K562 (cell line): ENCODE results near the gene POLN. TPM values are rescaled to one million over a fixed set of nuclear protein-coding genes. Genes with fewer than 3 reads are reported as not detected.
A peak's percentile ranks its signal among the peaks of the same experiment; 100 is the strongest.

Experiments
- CBX3 ChIP-seq, 2 experiments: IDR thresholded peaks; 1 replicate in 1 of 2; 2 replicates in 1 of 2; pipeline ENCODE4 v1.6.1; 2012; ENCODE audit warnings: inconsistent platforms in 2 of 2, low read length in 2 of 2, borderline replicate concordance in 1 of 2, control low read depth in 1 of 2
- CBX5 ChIP-seq: IDR thresholded peaks from 2 replicates; pipeline ENCODE4 v1.6.1; 2014; ENCODE audit warnings: low read depth, borderline replicate concordance
- E2F4 ChIP-seq: sonication (generic); formaldehyde crosslinking; IDR thresholded peaks from 2 replicates; pipeline ENCODE4 v1.8.0; 2022; ENCODE audit warnings: mild to moderate bottlenecking, low read depth, missing genetic modification reagents
- HES1 ChIP-seq: fragments of 450-650 bp; IDR thresholded peaks from 2 replicates; pipeline ENCODE4 v1.6.1; 2016; ENCODE audit warnings: low read depth, mild to moderate bottlenecking, moderate library complexity
- NBN ChIP-seq: fragments of 450-650 bp; IDR thresholded peaks from 2 replicates; pipeline ENCODE4 v1.6.1; 2016; ENCODE audit warnings: low read depth, mild to moderate bottlenecking
- TBP ChIP-seq: optimal IDR thresholded peaks from 2 replicates; pipeline ENCODE3; 2011; ENCODE audit warnings: low read depth, low read length, improper control_type of control experiment
- TEAD4 ChIP-seq, 2 experiments: sonication (generic) in 1 of 2; formaldehyde crosslinking in 1 of 2; IDR thresholded peaks; 2 replicates each; pipeline versions ENCODE4 v1.6.1 to v1.8.0; 2012 to 2022; ENCODE audit warnings: borderline replicate concordance in 1 of 2, inconsistent platforms in 1 of 2, low read length in 1 of 2, mild to moderate bottlenecking in 1 of 2, missing genetic modification reagents in 1 of 2
- ZNF280A ChIP-seq: fragments of 450-650 bp; IDR thresholded peaks from 2 replicates; pipeline ENCODE4 v1.6.1; 2018; ENCODE audit warnings: mild to moderate bottlenecking, low read depth; ENCODE audit not compliant: partially characterized antibody
- polyA plus RNA-seq, 8 experiments: library from polyadenylated mRNA; depleted of rRNA in 4 of 8; stranded (reverse) in 5 of 8; unstranded in 3 of 8; fragments of >200 nt; fragmentation: Nextera tagmentation in 2 of 8; fragmentation: Illumina TruSeq in 1 of 8; extraction: Ambion mirVana in 2 of 8; extraction: Trizol in 1 of 8; gene quantifications; 2 replicates each; pipeline versions ENCODE4 v1.2.1 to v1.2.3, GENCODE V29; 2011 to 2014; ENCODE audit warnings: inconsistent platforms in 1 of 8, missing spikeins in 1 of 8
- total RNA-seq, 7 experiments: library from RNA; depleted of rRNA in 6 of 7; stranded (reverse); fragments of >200 nt in 6 of 7; fragmentation: Illumina TruSeq in 2 of 7; extraction: Trizol in 2 of 7; gene quantifications; 2 replicates each; pipeline versions ENCODE4 v1.2.1 to v1.2.3, GENCODE V29; 2011 to 2021; ENCODE audit warnings: low replicate concordance in 1 of 7
- TF ChIP-seq, protein P1 (sequence below): fragments of 450-650 bp; IDR thresholded peaks from 2 replicates; pipeline ENCODE4 v1.6.1; 2016

Gene POLN
- total and polyA plus RNA-seq, 9 of the 15 experiments (the other 6 are each of a cell fraction or from before 2014, with no cell fraction given), result 0.08 to 0.91 (median 0.32) TPM

- TF ChIP-seq ZNF280A (peak; percentile 83), E2F4 (CRISPR knock-in tag) (no peak), CBX3 (IDR thresholded peaks at IDR 0.05; ENCODE audit: borderline replicate concordance in 1 of 2, low read length in 2 of 2) (peak; percentile 74 to 99), TBP (no peak), HES1 (no peak), TEAD4 (IDR thresholded peaks at IDR 0.05; ENCODE audit: low read length) (0 out of 2 replicates have a peak, but pooled peaks have one; percentile 26), TEAD4 (CRISPR knock-in tag; IDR thresholded peaks at IDR 0.05; ENCODE audit: borderline replicate concordance) (no peak), NBN (peak; percentile 37; the same call in 1 of the 2 replicates), CBX5 (peak; percentile 99)
- TF ChIP-seq, protein P1, sequence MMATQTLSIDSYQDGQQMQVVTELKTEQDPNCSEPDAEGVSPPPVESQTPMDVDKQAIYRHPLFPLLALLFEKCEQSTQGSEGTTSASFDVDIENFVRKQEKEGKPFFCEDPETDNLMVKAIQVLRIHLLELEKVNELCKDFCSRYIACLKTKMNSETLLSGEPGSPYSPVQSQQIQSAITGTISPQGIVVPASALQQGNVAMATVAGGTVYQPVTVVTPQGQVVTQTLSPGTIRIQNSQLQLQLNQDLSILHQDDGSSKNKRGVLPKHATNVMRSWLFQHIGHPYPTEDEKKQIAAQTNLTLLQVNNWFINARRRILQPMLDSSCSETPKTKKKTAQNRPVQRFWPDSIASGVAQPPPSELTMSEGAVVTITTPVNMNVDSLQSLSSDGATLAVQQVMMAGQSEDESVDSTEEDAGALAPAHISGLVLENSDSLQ, result peak; percentile 52
- TF ChIP-seq, all 486 proteins: peak for 18
These were observed 109.5 kb downstream of the POLN start (continued) for GRCh38 chr4:2132438-2132837.
